Measurements from ENCODE around the gene UBE2D2. TPM values are rescaled to one million over a fixed set of nuclear protein-coding genes. Genes with fewer than 3 reads are reported as not detected.
A peak's percentile ranks its signal among the peaks of the same experiment; 100 is the strongest.

Gene UBE2D2
- polyA plus RNA-seq, 1 donor = 125 TPM

GRCh38 chr5:139641116-139642080, 80.3 kb downstream of the UBE2D2 start:
- peak in 1 of 2 donors; percentile 47 for DNase-seq
- Histone ChIP-seq H3K27ac (ENCODE audit: low read length) (peak overlapping the region; percentile 87), H3K4me3 (ENCODE audit: low read length) (no peak overlapping the region), H3K9me3 (ENCODE audit: control insufficient read depth, low read depth, low read length) (no peaks in the 10 kb centered on the region), H3K4me1 (ENCODE audit: control insufficient read depth, insufficient read depth, low read length) (peaks cover 91% of the 10 kb centered on the region), H3K36me3 (ENCODE audit: control insufficient read depth, insufficient read depth, low read length) (no peaks in the 10 kb centered on the region), H3K27me3 (ENCODE audit: control insufficient read depth, insufficient read depth, low read length) (no peaks in the 10 kb centered on the region)
- WGBS (ENCODE audit: insufficient coverage, low lambda C conversion rate) = 72% methylated on average over 2 of the region's 6 CpGs

- no CpG with 5 or more reads among the region's 7 CpGs for WGBS (ENCODE audit: insufficient coverage, low lambda C conversion rate)
- H3K27me3 ChIP-seq (ENCODE audit: control insufficient read depth, insufficient read depth, low read length) = no peaks in the 10 kb centered on the region
- no peaks in the 10 kb centered on the region for H3K36me3 ChIP-seq (ENCODE audit: control insufficient read depth, insufficient read depth, low read length)
- H3K27ac ChIP-seq (ENCODE audit: low read length) = peak overlapping the region; percentile 87
- peak in 1 of 2 donors; percentile 29 for DNase-seq
- peaks cover 91% of the 10 kb centered on the region for H3K4me1 ChIP-seq (ENCODE audit: control insufficient read depth, insufficient read depth, low read length)
- no peak overlapping the region for H3K4me3 ChIP-seq (ENCODE audit: low read length)
- no peaks in the 10 kb centered on the region for H3K9me3 ChIP-seq (ENCODE audit: control insufficient read depth, low read depth, low read length)
Measured at GRCh38 chr5:139642213-139642612, 81.1 kb downstream of the UBE2D2 start.

GRCh38 chr5:139642891-139643871, 82.0 kb downstream of the UBE2D2 start:
- no CpG with 5 or more reads among the region's 16 CpGs for WGBS (ENCODE audit: insufficient coverage, low lambda C conversion rate)
- H3K4me1 ChIP-seq (ENCODE audit: control insufficient read depth, insufficient read depth, low read length) = peaks cover 92% of the 10 kb centered on the region
- DNase-seq = peak; percentile 94 to 98

GRCh38 chr5:139644001-139644456, 82.9 kb downstream of the UBE2D2 start:
- H3K4me1 ChIP-seq (ENCODE audit: control insufficient read depth, insufficient read depth, low read length) = peaks cover 83% of the 10 kb centered on the region
- WGBS (ENCODE audit: insufficient coverage, low lambda C conversion rate) = no CpG with 5 or more reads among the region's 5 CpGs
- no peaks in the 10 kb centered on the region for H3K27me3 ChIP-seq (ENCODE audit: control insufficient read depth, insufficient read depth, low read length)

More at GRCh38 chr5:139642891-139643871, 82.0 kb downstream of the UBE2D2 start:
- peak overlapping the region; percentile 87 for H3K27ac ChIP-seq (ENCODE audit: low read length)
- peak overlapping the region; percentile 7 for H3K4me3 ChIP-seq (ENCODE audit: low read length)
- H3K27me3 ChIP-seq (ENCODE audit: control insufficient read depth, insufficient read depth, low read length) = no peaks in the 10 kb centered on the region
- no peaks in the 10 kb centered on the region for H3K36me3 ChIP-seq (ENCODE audit: control insufficient read depth, insufficient read depth, low read length)
- no peaks in the 10 kb centered on the region for H3K9me3 ChIP-seq (ENCODE audit: control insufficient read depth, low read depth, low read length)

GRCh38 chr5:139644646-139645429, 83.7 kb downstream of the UBE2D2 start:
- Histone ChIP-seq H3K4me1 (ENCODE audit: control insufficient read depth, insufficient read depth, low read length) (peaks cover 75% of the 10 kb centered on the region), H3K36me3 (ENCODE audit: control insufficient read depth, insufficient read depth, low read length) (no peaks in the 10 kb centered on the region), H3K4me3 (ENCODE audit: low read length) (no peak overlapping the region), H3K27ac (ENCODE audit: low read length) (peak overlapping the region; percentile 87), H3K27me3 (ENCODE audit: control insufficient read depth, insufficient read depth, low read length) (peaks cover 4% of the 10 kb centered on the region), H3K9me3 (ENCODE audit: control insufficient read depth, low read depth, low read length) (no peaks in the 10 kb centered on the region)
- DNase-seq = no peak
- WGBS (ENCODE audit: insufficient coverage, low lambda C conversion rate) = no CpG with 5 or more reads among the region's 3 CpGs

More at GRCh38 chr5:139644001-139644456, 82.9 kb downstream of the UBE2D2 start:
- no peaks in the 10 kb centered on the region for H3K36me3 ChIP-seq (ENCODE audit: control insufficient read depth, insufficient read depth, low read length)
- DNase-seq = peak in 1 of 2 donors; percentile 45
- H3K27ac ChIP-seq (ENCODE audit: low read length) = peak overlapping the region; percentile 87
- no peaks in the 10 kb centered on the region for H3K9me3 ChIP-seq (ENCODE audit: control insufficient read depth, low read depth, low read length)
- no peak overlapping the region for H3K4me3 ChIP-seq (ENCODE audit: low read length)

- H3K27me3 ChIP-seq (ENCODE audit: control insufficient read depth, insufficient read depth, low read length) = peaks cover 5% of the 10 kb centered on the region
- H3K4me1 ChIP-seq (ENCODE audit: control insufficient read depth, insufficient read depth, low read length) = peaks cover 69% of the 10 kb centered on the region
- no peak overlapping the region for H3K4me3 ChIP-seq (ENCODE audit: low read length)
- H3K27ac ChIP-seq (ENCODE audit: low read length) = no peak overlapping the region
- H3K36me3 ChIP-seq (ENCODE audit: control insufficient read depth, insufficient read depth, low read length) = no peaks in the 10 kb centered on the region
- no CpG with 5 or more reads among the region's 3 CpGs for WGBS (ENCODE audit: insufficient coverage, low lambda C conversion rate)
- no peaks in the 10 kb centered on the region for H3K9me3 ChIP-seq (ENCODE audit: control insufficient read depth, low read depth, low read length)
- no peak for DNase-seq
Measured at GRCh38 chr5:139645430-139645871, 84.3 kb downstream of the UBE2D2 start.

- Histone ChIP-seq H3K4me3 (ENCODE audit: low read length) (no peak overlapping the region), H3K9me3 (ENCODE audit: control insufficient read depth, low read depth, low read length) (no peaks in the 10 kb centered on the region), H3K36me3 (ENCODE audit: control insufficient read depth, insufficient read depth, low read length) (no peaks in the 10 kb centered on the region), H3K27me3 (ENCODE audit: control insufficient read depth, insufficient read depth, low read length) (peaks cover 5% of the 10 kb centered on the region), H3K27ac (ENCODE audit: low read length) (no peak overlapping the region), H3K4me1 (ENCODE audit: control insufficient read depth, insufficient read depth, low read length) (peaks cover 63% of the 10 kb centered on the region)
- DNase-seq = no peak
- no CpG with 5 or more reads among the region's 3 CpGs for WGBS (ENCODE audit: insufficient coverage, low lambda C conversion rate)
Measured at GRCh38 chr5:139646111-139646510, 85.0 kb downstream of the UBE2D2 start.

- peaks cover 58% of the 10 kb centered on the region for H3K4me1 ChIP-seq (ENCODE audit: control insufficient read depth, insufficient read depth, low read length)
- WGBS (ENCODE audit: insufficient coverage, low lambda C conversion rate) = no CpG with 5 or more reads among the region's 25 CpGs
- H3K9me3 ChIP-seq (ENCODE audit: control insufficient read depth, low read depth, low read length) = no peaks in the 10 kb centered on the region
- peaks cover 5% of the 10 kb centered on the region for H3K27me3 ChIP-seq (ENCODE audit: control insufficient read depth, insufficient read depth, low read length)
- H3K4me3 ChIP-seq (ENCODE audit: low read length) = peak overlapping the region; percentile 59
- H3K27ac ChIP-seq (ENCODE audit: low read length) = peak overlapping the region; percentile 55
- H3K36me3 ChIP-seq (ENCODE audit: control insufficient read depth, insufficient read depth, low read length) = no peaks in the 10 kb centered on the region
- DNase-seq = peak in 1 of 2 donors; percentile 54
Measured at GRCh38 chr5:139646912-139647505, 85.9 kb downstream of the UBE2D2 start.

- H3K4me3 ChIP-seq (ENCODE audit: low read length) = peak overlapping the region; percentile 59
- no peaks in the 10 kb centered on the region for H3K36me3 ChIP-seq (ENCODE audit: control insufficient read depth, insufficient read depth, low read length)
Measured at GRCh38 chr5:139647506-139648204, 86.5 kb downstream of the UBE2D2 start.

More at GRCh38 chr5:139647506-139648204, 86.5 kb downstream of the UBE2D2 start:
- Histone ChIP-seq H3K4me1 (ENCODE audit: control insufficient read depth, insufficient read depth, low read length) (peaks cover 57% of the 10 kb centered on the region), H3K27me3 (ENCODE audit: control insufficient read depth, insufficient read depth, low read length) (peaks cover 5% of the 10 kb centered on the region), H3K27ac (ENCODE audit: low read length) (peak overlapping the region; percentile 55), H3K9me3 (ENCODE audit: control insufficient read depth, low read depth, low read length) (no peaks in the 10 kb centered on the region)
- DNase-seq = no peak
- WGBS (ENCODE audit: insufficient coverage, low lambda C conversion rate) = no CpG with 5 or more reads among the region's 46 CpGs

Data from large intestine (tissue), 3 donors.